Measurements from ENCODE around the gene RGL2.
"Not testable (repeated sequence)": the region's sequence is repeated elsewhere in the genome, so short reads cannot be mapped to it uniquely, and the experiment has no call there.

RGL2 gene, protein sequence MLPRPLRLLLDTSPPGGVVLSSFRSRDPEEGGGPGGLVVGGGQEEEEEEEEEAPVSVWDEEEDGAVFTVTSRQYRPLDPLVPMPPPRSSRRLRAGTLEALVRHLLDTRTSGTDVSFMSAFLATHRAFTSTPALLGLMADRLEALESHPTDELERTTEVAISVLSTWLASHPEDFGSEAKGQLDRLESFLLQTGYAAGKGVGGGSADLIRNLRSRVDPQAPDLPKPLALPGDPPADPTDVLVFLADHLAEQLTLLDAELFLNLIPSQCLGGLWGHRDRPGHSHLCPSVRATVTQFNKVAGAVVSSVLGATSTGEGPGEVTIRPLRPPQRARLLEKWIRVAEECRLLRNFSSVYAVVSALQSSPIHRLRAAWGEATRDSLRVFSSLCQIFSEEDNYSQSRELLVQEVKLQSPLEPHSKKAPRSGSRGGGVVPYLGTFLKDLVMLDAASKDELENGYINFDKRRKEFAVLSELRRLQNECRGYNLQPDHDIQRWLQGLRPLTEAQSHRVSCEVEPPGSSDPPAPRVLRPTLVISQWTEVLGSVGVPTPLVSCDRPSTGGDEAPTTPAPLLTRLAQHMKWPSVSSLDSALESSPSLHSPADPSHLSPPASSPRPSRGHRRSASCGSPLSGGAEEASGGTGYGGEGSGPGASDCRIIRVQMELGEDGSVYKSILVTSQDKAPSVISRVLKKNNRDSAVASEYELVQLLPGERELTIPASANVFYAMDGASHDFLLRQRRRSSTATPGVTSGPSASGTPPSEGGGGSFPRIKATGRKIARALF

GRCh38 chr6:33298773-33299236 is at the start of gene RGL2:
RGL2 (minus strand) TSS chr6:33298942; CDS start chr6:33298610, 332 bp downstream.
- peak in 2 of 4 experiments; percentile 54 to 68 for DNase-seq

DNA sequence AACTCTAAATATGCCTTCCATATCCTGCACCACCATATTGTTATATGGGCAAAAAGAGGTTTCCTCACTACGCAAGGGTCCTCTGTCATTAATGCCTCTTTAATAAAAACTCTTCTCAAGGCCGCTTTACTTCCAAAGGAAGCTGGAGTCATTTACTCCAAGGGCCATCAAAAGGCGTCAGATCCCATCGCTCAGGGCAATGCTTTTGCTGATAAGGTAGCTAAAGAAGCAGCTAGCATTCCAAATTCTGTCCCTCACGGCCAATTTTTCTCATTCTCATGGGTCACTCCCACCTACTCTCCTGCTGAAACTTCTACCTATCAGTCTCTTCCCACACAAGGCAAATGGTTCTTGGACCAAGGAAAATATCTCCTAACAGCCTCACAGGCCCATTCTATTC is 49.1 kb upstream of the RGL2 start:
- no peak for DNase-seq

- not testable (repeated sequence) for DNase-seq
These were observed 48.2 kb upstream of the RGL2 start for GRCh38 chr6:33346972-33347371.

DNA sequence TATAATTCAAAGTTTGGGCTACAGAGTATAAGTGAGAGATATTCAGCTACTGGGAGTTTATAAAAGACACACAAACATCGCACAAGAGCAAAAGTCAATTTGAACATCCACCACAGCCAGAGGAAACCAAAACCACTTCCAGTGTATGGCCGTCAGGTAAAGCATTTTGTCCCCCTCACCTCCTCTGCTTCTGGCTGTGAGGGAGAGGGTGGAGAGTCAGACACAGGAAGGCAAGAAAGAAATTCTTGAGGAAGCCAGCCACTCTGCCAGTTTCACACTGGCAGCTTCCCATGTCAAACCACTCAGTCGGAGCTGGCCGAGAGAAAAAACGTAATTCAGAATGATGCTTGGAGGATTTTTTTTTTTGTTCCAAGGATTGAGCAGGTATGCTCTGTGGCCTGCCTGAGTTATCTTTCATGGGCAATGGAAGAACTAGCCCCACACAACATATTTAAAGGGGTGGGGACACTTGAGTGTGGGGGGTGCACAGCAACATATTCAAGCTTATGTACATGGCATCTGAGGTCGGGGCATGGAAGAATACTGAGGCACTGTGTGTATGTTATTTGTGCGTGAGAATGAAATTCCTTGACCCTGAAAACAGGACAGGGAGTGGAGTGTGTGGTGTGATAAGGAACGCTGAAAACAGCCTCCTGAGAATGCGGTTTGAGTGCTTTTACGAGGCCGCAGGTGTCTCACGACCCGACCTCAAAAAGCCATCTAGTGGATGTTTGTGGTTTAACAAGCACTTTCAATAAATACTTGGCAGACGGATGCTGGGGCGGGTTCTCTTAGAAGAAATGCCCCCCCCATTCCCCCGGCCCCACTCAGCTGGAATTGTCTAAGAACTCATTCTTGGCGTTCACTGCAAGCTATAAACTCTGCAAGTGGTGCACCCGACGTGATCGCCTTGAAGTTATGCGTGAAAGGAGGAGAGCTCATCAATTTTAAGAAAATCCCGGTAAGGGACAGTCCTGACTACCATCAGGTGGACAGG is 46.3 kb upstream of the RGL2 start:
- peak; percentile 14 to 41 (median 24) for DNase-seq

GRCh38 chr6:33343953-33344611 is 45.3 kb upstream of the RGL2 start:
- DNase-seq = peak in 2 of 4 experiments; percentile 24 to 27

DNA sequence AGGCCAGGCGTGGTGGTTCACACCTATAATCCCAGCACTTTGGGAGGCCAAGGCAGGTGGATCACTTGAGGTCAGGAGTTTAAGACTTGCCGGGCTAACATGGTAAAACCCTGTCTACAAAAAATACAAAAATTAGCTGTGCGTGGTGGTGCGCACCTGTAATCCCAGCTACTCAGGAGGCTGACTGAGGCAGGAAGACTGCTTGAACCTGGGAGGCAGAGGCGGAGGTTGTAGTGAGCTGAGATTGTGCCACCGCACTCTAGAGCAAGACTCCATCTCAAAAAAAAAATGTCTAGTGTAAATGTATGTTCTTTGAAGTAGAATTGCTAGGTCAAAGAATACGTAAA is 44.8 kb upstream of the RGL2 start:
- not testable (repeated sequence) for DNase-seq

- DNase-seq = no peak
These were observed 40.5 kb upstream of the RGL2 start for GRCh38 chr6:33339193-33339592.

- DNase-seq = no peak
These were observed 37.8 kb upstream of the RGL2 start for GRCh38 chr6:33336495-33336894.

- no peak for DNase-seq
These were observed 37.2 kb upstream of the RGL2 start for GRCh38 chr6:33335916-33336315.

GRCh38 chr6:33333666-33334065 is 34.9 kb upstream of the RGL2 start:
- DNase-seq = no peak

DNA sequence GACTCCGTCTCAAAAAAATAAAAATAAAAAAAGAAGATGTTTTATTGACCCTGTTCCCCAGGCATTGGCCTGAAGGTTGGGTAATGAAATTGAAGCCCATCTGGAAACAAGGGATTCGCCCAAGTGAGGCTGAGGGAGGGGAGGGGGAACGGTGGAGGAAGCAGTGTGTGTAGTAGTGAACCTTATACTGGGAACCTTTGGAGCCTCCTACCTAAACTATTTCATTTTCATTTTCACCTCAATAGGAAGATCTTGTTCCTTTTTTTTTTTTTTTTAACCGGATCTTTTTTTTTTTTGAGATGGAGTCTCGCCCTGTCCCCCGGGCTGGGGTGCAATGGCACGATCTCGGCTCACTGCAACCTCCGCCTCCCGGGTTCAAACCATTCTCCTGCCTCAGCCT is 32.0 kb upstream of the RGL2 start:
- no peak for DNase-seq

DNA sequence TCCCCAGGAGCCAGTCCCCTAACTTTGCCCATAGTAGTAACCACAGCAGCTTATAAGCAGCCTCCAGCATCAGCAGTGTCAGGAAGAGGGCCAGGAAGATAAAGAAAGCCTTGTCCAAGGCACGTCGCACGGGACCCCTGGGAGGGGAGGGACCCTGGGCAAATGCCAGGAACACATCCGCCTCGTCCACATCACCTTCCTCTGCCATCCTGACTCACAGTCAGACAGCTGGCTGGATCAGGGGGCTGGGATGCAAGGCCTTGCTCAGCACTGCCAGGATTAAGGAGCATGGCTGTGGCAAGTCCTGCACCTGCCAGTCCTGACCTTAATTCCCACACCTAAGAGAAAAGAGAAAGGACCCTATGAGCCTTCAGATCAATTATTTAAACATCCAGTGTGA is 30.3 kb upstream of the RGL2 start:
- DNase-seq = no peak

DNA sequence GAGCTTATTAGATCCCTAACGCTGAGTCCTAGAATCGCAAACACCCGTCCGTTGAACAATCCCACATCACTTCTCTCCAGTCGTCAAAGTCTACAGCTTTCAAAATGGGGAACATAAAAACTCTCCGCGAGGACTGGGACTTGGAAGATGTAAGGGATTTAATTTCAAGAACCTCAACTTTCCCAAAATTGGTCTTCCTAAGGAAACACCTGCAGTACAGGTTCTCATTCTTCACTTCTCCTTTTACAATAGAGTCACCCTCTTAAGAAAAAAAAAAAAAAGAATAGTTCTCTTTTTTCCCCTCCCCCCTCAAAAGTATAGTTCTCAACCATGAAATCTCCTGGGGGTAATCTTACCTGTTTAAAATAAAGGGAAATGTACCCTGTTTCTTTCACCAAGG is 25.4 kb upstream of the RGL2 start:
- DNase-seq = no peak

DNA sequence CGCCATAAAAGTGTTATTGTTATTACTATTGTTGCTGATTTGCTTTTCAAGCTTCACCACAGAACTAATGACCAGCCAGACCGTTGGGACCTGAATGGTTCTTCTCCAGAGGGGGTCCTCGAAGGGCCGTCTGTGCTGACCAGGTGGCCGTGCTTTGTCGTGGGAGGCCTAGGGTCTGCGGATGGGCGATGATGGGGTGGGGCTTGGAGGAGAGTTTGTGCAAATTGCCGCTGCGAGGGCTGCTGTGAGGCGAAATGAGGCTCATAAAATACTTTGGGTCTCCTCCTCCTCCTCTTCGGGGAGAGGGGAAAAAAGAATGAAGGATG is 24.8 kb upstream of the RGL2 start:
- no peak for DNase-seq

DNA sequence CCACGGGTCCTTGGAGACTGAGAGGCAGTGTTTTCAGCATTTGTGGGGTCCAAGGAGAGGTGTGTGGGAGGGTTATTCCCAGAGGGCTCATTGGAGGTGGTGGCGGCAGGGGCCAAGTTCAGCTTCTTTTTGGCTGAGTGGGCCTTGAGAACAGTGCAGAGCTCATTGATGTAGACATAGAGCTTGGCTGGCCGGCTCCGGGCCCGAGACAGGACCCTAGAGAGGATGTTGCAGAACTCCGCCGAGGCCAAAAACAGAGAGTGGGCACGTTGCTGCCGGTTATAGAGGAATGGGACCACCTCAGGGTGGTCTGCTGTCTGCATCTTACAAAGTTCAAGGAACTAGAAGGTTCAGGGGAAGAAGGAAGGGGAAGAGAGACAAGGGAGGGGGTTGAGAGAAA is 22.5 kb upstream of the RGL2 start:
- no peak for DNase-seq

- no peak for DNase-seq
These were observed 21.8 kb upstream of the RGL2 start for GRCh38 chr6:33320315-33321181.

DNA sequence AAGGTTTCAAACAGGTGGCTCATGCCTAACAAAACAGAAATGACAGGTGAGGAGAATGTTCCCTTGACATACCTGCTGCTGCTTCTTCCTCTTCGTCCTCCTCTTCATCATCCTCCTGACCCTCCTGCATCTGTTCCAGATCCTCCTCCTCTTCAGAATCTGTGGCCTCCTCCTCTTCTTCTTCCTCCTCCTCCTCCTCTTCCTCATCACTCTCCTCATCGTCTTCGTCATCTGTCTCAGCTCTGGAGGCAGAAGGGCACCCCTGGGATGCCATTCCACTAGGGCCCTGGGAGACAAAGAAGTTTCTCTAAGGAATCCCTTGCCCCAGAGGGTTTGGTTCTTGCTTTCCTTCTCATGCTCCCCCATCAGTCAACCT is 21.2 kb upstream of the RGL2 start:
- DNase-seq = no peak

DNA sequence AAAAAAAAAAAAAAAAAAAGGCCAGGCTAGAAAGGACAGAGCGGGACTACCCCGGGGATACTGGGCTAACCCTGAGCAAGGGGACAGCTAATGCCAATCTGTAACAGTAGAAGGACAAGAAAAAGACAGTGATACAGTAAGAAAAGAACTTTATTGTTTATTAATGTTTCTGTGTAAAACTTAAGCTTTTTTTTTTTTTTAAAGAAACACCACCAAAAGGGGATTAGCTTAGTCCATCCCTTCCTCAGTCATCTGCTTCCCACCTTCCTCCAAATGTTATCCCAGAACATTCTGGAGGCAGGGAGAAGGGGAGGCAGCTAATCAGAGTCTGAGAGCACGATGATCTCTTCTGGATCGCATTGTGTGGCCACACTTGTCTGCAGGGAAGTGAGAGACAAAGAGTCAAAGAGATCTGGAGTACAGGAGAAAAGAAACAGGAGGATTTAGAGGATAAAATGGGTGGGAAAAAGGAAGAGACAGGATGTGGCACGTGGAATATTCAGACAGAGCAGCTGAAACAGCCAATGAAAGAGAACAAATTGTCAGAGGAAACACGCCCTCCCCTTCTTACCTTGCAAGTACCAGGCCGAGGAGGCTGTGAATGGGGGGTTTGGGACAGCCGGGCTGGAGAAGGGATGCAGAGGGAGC is 19.8 kb upstream of the RGL2 start:
- DNase-seq = no peak

- DNase-seq = peak; percentile 83 to 92 (median 87)
These were observed 19.1 kb upstream of the RGL2 start, which contains the start of gene ZBTB22 for GRCh38 chr6:33317669-33318425. ZBTB22 (minus strand) TSS chr6:33317744; CDS start chr6:33316916, 828 bp downstream.

- peak in 2 of 4 experiments; percentile 77 to 81 for DNase-seq
These were observed 18.6 kb upstream of the RGL2 start for GRCh38 chr6:33317419-33317668.
